H1 (cell line): ENCODE data around the gene HOXD12. TPM values are rescaled to one million over a fixed set of nuclear protein-coding genes. Genes with fewer than 3 reads are reported as not detected.

Experiments
- CTCF ChIA-PET: fragments of 300-600 bp; sonication (Branson Sonifier 250); formaldehyde crosslinking; loops from one replicate; lab custom pipeline; 2021; ENCODE audit not compliant: partially characterized antibody; lab: Charles Lee
- POLR2A ChIA-PET: fragments of 300-600 bp; sonication (Branson Sonifier 250); formaldehyde crosslinking; loops from one replicate; lab custom pipeline; 2021; ENCODE audit warnings: inconsistent platforms; ENCODE audit not compliant: partially characterized antibody; lab: Charles Lee
- DNase-seq, 2 experiments: peaks; one replicate each; pipeline versions ENCODE4 v3.0.0 to v3.0.0-alpha.2; 2010 to 2022; ENCODE audit warnings: low spot score in 2 of 2, low read depth in 1 of 2, mixed read lengths in 1 of 2
- FAIRE-seq: peaks from 2 replicates; lab custom pipeline; 2011; peaks lifted over from hg19 to GRCh38; lab: Jason Lieb, UNC
- H2AFZ ChIP-seq: 2 replicates; pipeline ENCODE4 v1.8.1; 2012; ENCODE audit warnings: low read length, inconsistent platforms
- H2AK5ac ChIP-seq: 2 replicates; pipeline ENCODE4 v1.6.1; 2013; ENCODE audit warnings: low read depth, low read length
- H2BK120ac ChIP-seq: replicated peaks from 2 replicates; pipeline ENCODE3; 2013; ENCODE audit warnings: low read depth, low read length, inconsistent platforms
- H2BK12ac ChIP-seq: 2 replicates; pipeline ENCODE4 v1.6.1; 2013; ENCODE audit warnings: low read depth, low read length
- H2BK15ac ChIP-seq: 2 replicates; pipeline ENCODE4 v1.6.1; 2013; ENCODE audit warnings: low read length
- H2BK20ac ChIP-seq: 2 replicates; pipeline ENCODE4 v1.6.1; 2013; ENCODE audit warnings: low read length
- H2BK5ac ChIP-seq: 2 replicates; pipeline ENCODE4 v1.6.1; 2013; ENCODE audit warnings: low read depth, low read length
- H3K14ac ChIP-seq: 2 replicates; pipeline ENCODE4 v1.6.1; 2013; ENCODE audit warnings: inconsistent platforms; ENCODE audit not compliant: insufficient read length
- H3K18ac ChIP-seq: 2 replicates; pipeline ENCODE4 v1.6.1; 2013; ENCODE audit warnings: low read length; ENCODE audit errors: extremely low read depth
- H3K23ac ChIP-seq: 2 replicates; pipeline ENCODE4 v1.6.1; 2013; ENCODE audit warnings: inconsistent platforms; ENCODE audit not compliant: insufficient read length
- H3K23me2 ChIP-seq: 2 replicates; pipeline ENCODE4 v1.6.1; 2013; ENCODE audit warnings: low read depth, low read length
- H3K27ac ChIP-seq: 2 replicates; pipeline ENCODE4 v1.6.1; 2011; ENCODE audit warnings: low read depth, low read length, inconsistent platforms
- H3K27me3 ChIP-seq, 4 experiments: replicated peaks in 1 of 4; 1 replicate in 1 of 4; 2 replicates in 3 of 4; pipeline versions ENCODE4 v1.6.1 to v1.8.1; 2011 to 2013; ENCODE audit warnings: low read length in 3 of 4, mild to moderate bottlenecking in 3 of 4, inconsistent platforms in 2 of 4, mixed read lengths in 2 of 4, moderate library complexity in 1 of 4; ENCODE audit not compliant: control insufficient read depth in 3 of 4, insufficient read depth in 3 of 4; ENCODE audit errors: extremely low read depth in 1 of 4
- H3K36me3 ChIP-seq, 4 experiments: 2 replicates each; pipeline versions ENCODE4 v1.6.1 to v1.8.1; 2011 to 2013; ENCODE audit warnings: mild to moderate bottlenecking in 4 of 4, low read length in 3 of 4, moderate library complexity in 2 of 4, control low read depth in 1 of 4, inconsistent platforms in 1 of 4; ENCODE audit not compliant: insufficient read depth in 4 of 4, control insufficient read depth in 2 of 4
- H3K4ac ChIP-seq: replicated peaks from 2 replicates; pipeline ENCODE3; 2013; ENCODE audit warnings: low read length, low read depth, mixed read lengths, inconsistent platforms; ENCODE audit not compliant: insufficient read length
- H3K4me1 ChIP-seq, 4 experiments: replicated peaks in 1 of 4; 1 replicate in 1 of 4; 2 replicates in 3 of 4; pipeline versions ENCODE4 v1.6.1 to v1.8.1; 2011 to 2013; ENCODE audit warnings: low read length in 3 of 4, inconsistent platforms in 2 of 4, mixed read lengths in 1 of 4; ENCODE audit not compliant: insufficient read depth in 4 of 4, control insufficient read depth in 3 of 4
- H3K4me2 ChIP-seq, 2 experiments: 2 replicates each; pipeline versions ENCODE4 v1.6.1 to v1.8.1; 2011 to 2013; ENCODE audit warnings: low read depth in 2 of 2, low read length in 2 of 2, control low read depth in 1 of 2, inconsistent platforms in 1 of 2, mild to moderate bottlenecking in 1 of 2; ENCODE audit not compliant: insufficient read depth in 1 of 2
- H3K4me3 ChIP-seq, 4 experiments: fragments of 200-600, 300-600 bp in 1 of 4; sonication (generic), shearing (Covaris generic), sonication (Bioruptor Twin) in 1 of 4; 2 replicates each; pipeline versions ENCODE4 v1.5.1 to v1.8.1; 2011 to 2016; ENCODE audit warnings: low read length in 4 of 4, low read depth in 3 of 4, control low read depth in 2 of 4, inconsistent platforms in 2 of 4, mild to moderate bottlenecking in 2 of 4, mixed read lengths in 1 of 4, moderate library complexity in 1 of 4; ENCODE audit not compliant: insufficient read depth in 2 of 4; ENCODE audit errors: extremely low read depth in 1 of 4
- H3K56ac ChIP-seq: replicated peaks from 2 replicates; pipeline ENCODE3; 2013; ENCODE audit warnings: low read depth, mild to moderate bottlenecking, mixed read lengths, low read length, inconsistent platforms; ENCODE audit not compliant: insufficient read length
- H3K79me1 ChIP-seq: 2 replicates; pipeline ENCODE4 v1.6.1; 2013; ENCODE audit warnings: low read depth, low read length, control low read depth
- H3K79me2 ChIP-seq, 2 experiments: 2 replicates each; pipeline versions ENCODE4 v1.6.1 to v1.8.1; 2012 to 2013; ENCODE audit warnings: low read length in 2 of 2, mild to moderate bottlenecking in 2 of 2, inconsistent platforms in 1 of 2; ENCODE audit not compliant: insufficient read depth in 2 of 2, control insufficient read depth in 1 of 2
- H3K9ac ChIP-seq, 4 experiments: replicated peaks in 1 of 4; 1 replicate in 1 of 4; 2 replicates in 3 of 4; pipeline versions ENCODE4 v1.6.1 to v1.8.1; 2011 to 2013; ENCODE audit warnings: low read depth in 3 of 4, low read length in 3 of 4, control low read depth in 2 of 4, mild to moderate bottlenecking in 2 of 4, moderate library complexity in 2 of 4, inconsistent platforms in 1 of 4; ENCODE audit errors: extremely low read depth in 1 of 4
- H3K9me3 ChIP-seq, 2 experiments: 2 replicates each; pipeline versions ENCODE4 v1.6.1 to v1.8.1; 2012 to 2013; ENCODE audit warnings: mild to moderate bottlenecking in 2 of 2, moderate library complexity in 2 of 2, control low read depth in 1 of 2, inconsistent platforms in 1 of 2, low read depth in 1 of 2, low read length in 1 of 2, mixed read lengths in 1 of 2; ENCODE audit not compliant: insufficient read depth in 2 of 2
- H4K20me1 ChIP-seq, 2 experiments: replicated peaks in 1 of 2; 2 replicates each; pipeline versions ENCODE3 to v1.8.1; 2011 to 2013; ENCODE audit warnings: inconsistent platforms in 2 of 2, low read length in 2 of 2, mild to moderate bottlenecking in 1 of 2; ENCODE audit not compliant: insufficient read depth in 2 of 2, control insufficient read depth in 1 of 2
- H4K5ac ChIP-seq: 2 replicates; pipeline ENCODE4 v1.6.1; 2013; ENCODE audit warnings: low read length, low read depth, mixed read lengths, inconsistent platforms; ENCODE audit not compliant: insufficient read length
- H4K8ac ChIP-seq: 2 replicates; pipeline ENCODE4 v1.8.0; 2013; ENCODE audit warnings: mild to moderate bottlenecking, moderate library complexity, low read length, inconsistent platforms; ENCODE audit not compliant: insufficient read depth; ENCODE audit errors: extremely low read depth
- H4K91ac ChIP-seq: replicated peaks from 2 replicates; pipeline ENCODE3; 2013; ENCODE audit warnings: low read length, mixed read lengths, inconsistent platforms; ENCODE audit not compliant: insufficient read length
- ASH2L ChIP-seq: fragments of 200-600, 300-600 bp; sonication (generic); IDR thresholded peaks from one replicate; pipeline ENCODE4 v1.7.1; 2017; ENCODE audit warnings: low read length
- CTBP2 ChIP-seq: IDR thresholded peaks from 2 replicates; pipeline ENCODE4 v1.7.0; 2011; ENCODE audit warnings: borderline replicate concordance, mild to moderate bottlenecking, moderate library complexity, mixed read lengths, low read length; ENCODE audit not compliant: insufficient read depth, insufficient read length
- EGR1 ChIP-seq: IDR thresholded peaks from 2 replicates; pipeline ENCODE4 v1.6.1; 2011; ENCODE audit warnings: low read depth, low read length, borderline replicate concordance
- FOSL1 ChIP-seq: IDR thresholded peaks from 2 replicates; pipeline ENCODE4 v1.6.1; 2011; ENCODE audit warnings: mild to moderate bottlenecking, low read depth, low read length, moderate library complexity; ENCODE audit not compliant: insufficient read depth
- HDAC6 ChIP-seq: IDR thresholded peaks from one replicate; pipeline ENCODE4 v1.7.1; 2012; ENCODE audit warnings: low read depth, mild to moderate bottlenecking, inconsistent platforms, low read length, moderate library complexity
- JUND ChIP-seq: IDR thresholded peaks from 2 replicates; pipeline ENCODE4 v1.6.1; 2011; ENCODE audit warnings: mild to moderate bottlenecking, improper control_type of control experiment, low read length
- KDM5A ChIP-seq: fragments of 200-600 bp; IDR thresholded peaks from 2 replicates; pipeline ENCODE4 v1.7.1; 2012; ENCODE audit warnings: mild to moderate bottlenecking, low read length, inconsistent platforms, mixed read lengths
- POU5F1 ChIP-seq: IDR thresholded peaks from 2 replicates; pipeline ENCODE4 v1.6.1; 2011; ENCODE audit warnings: low read depth, mild to moderate bottlenecking, low read length, moderate library complexity
- RAD21 ChIP-seq, 2 experiments: IDR thresholded peaks in 1 of 2; conservative IDR thresholded peaks in 1 of 2; 2 replicates each; pipeline ENCODE4 v1.6.1; 2011; ENCODE audit warnings: low read depth in 2 of 2, low read length in 2 of 2, improper control_type of control experiment in 1 of 2, inconsistent platforms in 1 of 2, mild to moderate bottlenecking in 1 of 2, moderate library complexity in 1 of 2
- RNF2 ChIP-seq: fragments of 200-900, 300-1000 bp; sonication (generic); IDR thresholded peaks from 2 replicates; pipeline ENCODE4 v1.7.1; 2016; ENCODE audit warnings: borderline replicate concordance, low read depth, mild to moderate bottlenecking, antibody characterized with exemption, low read length; ENCODE audit not compliant: poor library complexity, severe bottlenecking; ENCODE audit errors: missing control alignments
- SIX5 ChIP-seq: IDR thresholded peaks from 2 replicates; pipeline ENCODE4 v1.6.1; 2011; ENCODE audit warnings: mild to moderate bottlenecking, low read depth, low read length
- TBP ChIP-seq: IDR thresholded peaks from 2 replicates; pipeline ENCODE4 v1.6.1; 2011; ENCODE audit warnings: low read depth, low read length, improper control_type of control experiment
- TEAD4 ChIP-seq: IDR thresholded peaks from 2 replicates; pipeline ENCODE4 v1.6.1; 2012; ENCODE audit warnings: low read depth, low read length, inconsistent platforms, mixed read lengths
- WGBS, 2 experiments: shearing (Covaris generic) in 1 of 2; methylation state at CpG; one replicate each; pipeline versions ENCODE4 v1.1.6 to v1.1.7; 2013 to 2015; ENCODE audit warnings: low lambda C conversion rate in 2 of 2, mixed read lengths in 2 of 2, inconsistent platforms in 1 of 2, low coverage in 1 of 2, missing lambda C conversion rate in 1 of 2; ENCODE audit not compliant: insufficient replicate concordance in 2 of 2, insufficient coverage in 1 of 2, insufficient read length in 1 of 2; ENCODE audit errors: extremely low coverage in 1 of 2, missing lambda C conversion rate in 1 of 2; 5-methylcytosine and 5-hydroxymethylcytosine counted together
- polyA plus RNA-seq, 7 experiments: library from polyadenylated mRNA; depleted of rRNA in 3 of 7; stranded (reverse) in 5 of 7; unstranded in 2 of 7; fragments of >200 nt in 5 of 7; fragments of 200-250 nt in 2 of 7; gene quantifications; 1 replicate in 5 of 7; 2 replicates in 1 of 7; 4 replicates in 1 of 7; pipeline versions ENCODE4 v1.2.1 to v1.2.3, GENCODE V29; 2011 to 2013; ENCODE audit warnings: missing spikeins in 2 of 7, mixed read lengths in 2 of 7
- total RNA-seq: library from RNA; stranded (reverse); fragmentation: NEBNext Ultra II Directional; extraction: Animal tissue kit (Norgen Biotek cat#: 25700); gene quantifications from 2 replicates; pipeline ENCODE4 v1.2.1, GENCODE V29; 2021

The HOXD12 gene
- total and polyA plus RNA-seq, 2 of the 8 experiments (the other 6 are each of a cell fraction or from before 2014, with no cell fraction given), result not detected

GRCh38 chr2:176076796-176077195, 22.8 kb upstream of the HOXD12 start:
- H2BK20ac ChIP-seq, result no peak overlapping the region
- WGBS, 2 experiments, result 64% methylated on average over 2 of the region's 2 CpGs; no CpG with 5 or more reads in 1 of the 2 experiments
- H2BK5ac ChIP-seq, result no peak overlapping the region
- H3K4me2 ChIP-seq, result no peak overlapping the region
- ChIA-PET POLR2A (no interaction called here), CTCF (interaction anchor here (0.6 to 0.9 kb wide), 2 partner anchors 387 to 1594 kb away, joined by 3 read pairs; no protein-coding TSS in a partner anchor)
- no peaks in the 10 kb centered on the region for H3K79me2 ChIP-seq
- H4K91ac ChIP-seq, result no peak overlapping the region
- H3K4ac ChIP-seq, result no peak overlapping the region
- H2BK15ac ChIP-seq, result no peak overlapping the region
- H3K79me1 ChIP-seq, result no peaks in the 10 kb centered on the region
- H3K9ac ChIP-seq, result no peak overlapping the region
- no peak overlapping the region for H4K5ac ChIP-seq
- H3K14ac ChIP-seq, result no peak overlapping the region
- peaks cover 6% of the 10 kb centered on the region; the same call in 1 of the 2 replicates for H3K23me2 ChIP-seq
- H2AFZ ChIP-seq, result no peak overlapping the region
- peaks cover 0 to 6% (median 0%) of the 10 kb centered on the region in 4 experiments; a peak in 1 of 8 replicates for H3K36me3 ChIP-seq
- H3K18ac ChIP-seq, result no peak overlapping the region
- H3K4me3 ChIP-seq, result no peak overlapping the region
- no peak overlapping the region for H4K8ac ChIP-seq
- H3K4me1 ChIP-seq, result peaks cover 3 to 18% (median 7%) of the 10 kb centered on the region in 4 experiments; a peak in 6 of 7 replicates
- no peak overlapping the region for H2BK120ac ChIP-seq
- no peak overlapping the region for H3K56ac ChIP-seq
- H3K27me3 ChIP-seq, result peaks cover 85 to 98% (median 92%) of the 10 kb centered on the region in 4 experiments
- no peak overlapping the region for H3K23ac ChIP-seq
- no peak for FAIRE-seq
- no peak for TF ChIP-seq CTBP2
- no peak for TF ChIP-seq SIX5
- no peak for TF ChIP-seq EGR1
- no peak for TF ChIP-seq POU5F1
- no peak for TF ChIP-seq RNF2
- TF ChIP-seq TEAD4, result no peak
- no peak for TF ChIP-seq JUND
- TF ChIP-seq RAD21 (IDR thresholded peaks at IDR 0.05 in 1 of 2, conservative IDR thresholded peaks at IDR 0.05 in 1 of 2; ENCODE audit: low read depth in 2 of 2, low read length in 2 of 2), result no peak
- no peak for TF ChIP-seq ASH2L
- TF ChIP-seq FOSL1, result no peak
- TF ChIP-seq HDAC6, result no peak
- no peak for TF ChIP-seq KDM5A
- TF ChIP-seq TBP, result no peak
- H2AK5ac ChIP-seq, result no peak overlapping the region
- H3K27ac ChIP-seq, result no peak overlapping the region
- DNase-seq, result no peak
- H2BK12ac ChIP-seq, result no peak overlapping the region
- no peaks in the 10 kb centered on the region; a peak in 1 of 4 replicates for H3K9me3 ChIP-seq
- peaks cover 7 to 17% of the 10 kb centered on the region in 2 experiments for H4K20me1 ChIP-seq
